H1 (cell line): Measurements from ENCODE around the gene NIT2. TPM values are rescaled to one million over a fixed set of nuclear protein-coding genes. Genes with fewer than 3 reads are reported as not detected.

ENCODE experiments used
- CTCF ChIA-PET: fragments of 300-600 bp; sonication (Branson Sonifier 250); formaldehyde crosslinking; loops from one replicate; lab custom pipeline; 2021; ENCODE audit not compliant: partially characterized antibody; lab: Charles Lee
- POLR2A ChIA-PET: fragments of 300-600 bp; sonication (Branson Sonifier 250); formaldehyde crosslinking; loops from one replicate; lab custom pipeline; 2021; ENCODE audit warnings: inconsistent platforms; ENCODE audit not compliant: partially characterized antibody; lab: Charles Lee
- DNase-seq, 2 experiments: peaks; one replicate each; pipeline versions ENCODE4 v3.0.0 to v3.0.0-alpha.2; 2010 to 2022; ENCODE audit warnings: low spot score in 2 of 2, low read depth in 1 of 2, mixed read lengths in 1 of 2
- FAIRE-seq: peaks from 2 replicates; lab custom pipeline; 2011; peaks lifted over from hg19 to GRCh38; lab: Jason Lieb, UNC
- H2AFZ ChIP-seq: 2 replicates; pipeline ENCODE4 v1.8.1; 2012; ENCODE audit warnings: low read length, inconsistent platforms
- H2AK5ac ChIP-seq: 2 replicates; pipeline ENCODE4 v1.6.1; 2013; ENCODE audit warnings: low read depth, low read length
- H2BK120ac ChIP-seq: replicated peaks from 2 replicates; pipeline ENCODE3; 2013; ENCODE audit warnings: low read depth, low read length, inconsistent platforms
- H2BK12ac ChIP-seq: 2 replicates; pipeline ENCODE4 v1.6.1; 2013; ENCODE audit warnings: low read depth, low read length
- H2BK15ac ChIP-seq: 2 replicates; pipeline ENCODE4 v1.6.1; 2013; ENCODE audit warnings: low read length
- H2BK20ac ChIP-seq: 2 replicates; pipeline ENCODE4 v1.6.1; 2013; ENCODE audit warnings: low read length
- H2BK5ac ChIP-seq: 2 replicates; pipeline ENCODE4 v1.6.1; 2013; ENCODE audit warnings: low read depth, low read length
- H3K14ac ChIP-seq: 2 replicates; pipeline ENCODE4 v1.6.1; 2013; ENCODE audit warnings: inconsistent platforms; ENCODE audit not compliant: insufficient read length
- H3K18ac ChIP-seq: 2 replicates; pipeline ENCODE4 v1.6.1; 2013; ENCODE audit warnings: low read length; ENCODE audit errors: extremely low read depth
- H3K23ac ChIP-seq: 2 replicates; pipeline ENCODE4 v1.6.1; 2013; ENCODE audit warnings: inconsistent platforms; ENCODE audit not compliant: insufficient read length
- H3K23me2 ChIP-seq: 2 replicates; pipeline ENCODE4 v1.6.1; 2013; ENCODE audit warnings: low read depth, low read length
- H3K27ac ChIP-seq: 2 replicates; pipeline ENCODE4 v1.6.1; 2011; ENCODE audit warnings: low read depth, low read length, inconsistent platforms
- H3K27me3 ChIP-seq, 4 experiments: replicated peaks in 1 of 4; 1 replicate in 1 of 4; 2 replicates in 3 of 4; pipeline versions ENCODE4 v1.6.1 to v1.8.1; 2011 to 2013; ENCODE audit warnings: low read length in 3 of 4, mild to moderate bottlenecking in 3 of 4, inconsistent platforms in 2 of 4, mixed read lengths in 2 of 4, moderate library complexity in 1 of 4; ENCODE audit not compliant: control insufficient read depth in 3 of 4, insufficient read depth in 3 of 4; ENCODE audit errors: extremely low read depth in 1 of 4
- H3K36me3 ChIP-seq, 4 experiments: 2 replicates each; pipeline versions ENCODE4 v1.6.1 to v1.8.1; 2011 to 2013; ENCODE audit warnings: mild to moderate bottlenecking in 4 of 4, low read length in 3 of 4, moderate library complexity in 2 of 4, control low read depth in 1 of 4, inconsistent platforms in 1 of 4; ENCODE audit not compliant: insufficient read depth in 4 of 4, control insufficient read depth in 2 of 4
- H3K4ac ChIP-seq: replicated peaks from 2 replicates; pipeline ENCODE3; 2013; ENCODE audit warnings: low read length, low read depth, mixed read lengths, inconsistent platforms; ENCODE audit not compliant: insufficient read length
- H3K4me1 ChIP-seq, 4 experiments: replicated peaks in 1 of 4; 1 replicate in 1 of 4; 2 replicates in 3 of 4; pipeline versions ENCODE4 v1.6.1 to v1.8.1; 2011 to 2013; ENCODE audit warnings: low read length in 3 of 4, inconsistent platforms in 2 of 4, mixed read lengths in 1 of 4; ENCODE audit not compliant: insufficient read depth in 4 of 4, control insufficient read depth in 3 of 4
- H3K4me2 ChIP-seq, 2 experiments: 2 replicates each; pipeline versions ENCODE4 v1.6.1 to v1.8.1; 2011 to 2013; ENCODE audit warnings: low read depth in 2 of 2, low read length in 2 of 2, control low read depth in 1 of 2, inconsistent platforms in 1 of 2, mild to moderate bottlenecking in 1 of 2; ENCODE audit not compliant: insufficient read depth in 1 of 2
- H3K4me3 ChIP-seq, 4 experiments: fragments of 200-600, 300-600 bp in 1 of 4; sonication (generic), shearing (Covaris generic), sonication (Bioruptor Twin) in 1 of 4; 2 replicates each; pipeline versions ENCODE4 v1.5.1 to v1.8.1; 2011 to 2016; ENCODE audit warnings: low read length in 4 of 4, low read depth in 3 of 4, control low read depth in 2 of 4, inconsistent platforms in 2 of 4, mild to moderate bottlenecking in 2 of 4, mixed read lengths in 1 of 4, moderate library complexity in 1 of 4; ENCODE audit not compliant: insufficient read depth in 2 of 4; ENCODE audit errors: extremely low read depth in 1 of 4
- H3K56ac ChIP-seq: replicated peaks from 2 replicates; pipeline ENCODE3; 2013; ENCODE audit warnings: low read depth, mild to moderate bottlenecking, mixed read lengths, low read length, inconsistent platforms; ENCODE audit not compliant: insufficient read length
- H3K79me1 ChIP-seq: 2 replicates; pipeline ENCODE4 v1.6.1; 2013; ENCODE audit warnings: low read depth, low read length, control low read depth
- H3K79me2 ChIP-seq, 2 experiments: 2 replicates each; pipeline versions ENCODE4 v1.6.1 to v1.8.1; 2012 to 2013; ENCODE audit warnings: low read length in 2 of 2, mild to moderate bottlenecking in 2 of 2, inconsistent platforms in 1 of 2; ENCODE audit not compliant: insufficient read depth in 2 of 2, control insufficient read depth in 1 of 2
- H3K9ac ChIP-seq, 4 experiments: replicated peaks in 1 of 4; 1 replicate in 1 of 4; 2 replicates in 3 of 4; pipeline versions ENCODE4 v1.6.1 to v1.8.1; 2011 to 2013; ENCODE audit warnings: low read depth in 3 of 4, low read length in 3 of 4, control low read depth in 2 of 4, mild to moderate bottlenecking in 2 of 4, moderate library complexity in 2 of 4, inconsistent platforms in 1 of 4; ENCODE audit errors: extremely low read depth in 1 of 4
- H3K9me3 ChIP-seq, 2 experiments: 2 replicates each; pipeline versions ENCODE4 v1.6.1 to v1.8.1; 2012 to 2013; ENCODE audit warnings: mild to moderate bottlenecking in 2 of 2, moderate library complexity in 2 of 2, control low read depth in 1 of 2, inconsistent platforms in 1 of 2, low read depth in 1 of 2, low read length in 1 of 2, mixed read lengths in 1 of 2; ENCODE audit not compliant: insufficient read depth in 2 of 2
- H4K20me1 ChIP-seq, 2 experiments: replicated peaks in 1 of 2; 2 replicates each; pipeline versions ENCODE3 to v1.8.1; 2011 to 2013; ENCODE audit warnings: inconsistent platforms in 2 of 2, low read length in 2 of 2, mild to moderate bottlenecking in 1 of 2; ENCODE audit not compliant: insufficient read depth in 2 of 2, control insufficient read depth in 1 of 2
- H4K5ac ChIP-seq: 2 replicates; pipeline ENCODE4 v1.6.1; 2013; ENCODE audit warnings: low read length, low read depth, mixed read lengths, inconsistent platforms; ENCODE audit not compliant: insufficient read length
- H4K8ac ChIP-seq: 2 replicates; pipeline ENCODE4 v1.8.0; 2013; ENCODE audit warnings: mild to moderate bottlenecking, moderate library complexity, low read length, inconsistent platforms; ENCODE audit not compliant: insufficient read depth; ENCODE audit errors: extremely low read depth
- H4K91ac ChIP-seq: replicated peaks from 2 replicates; pipeline ENCODE3; 2013; ENCODE audit warnings: low read length, mixed read lengths, inconsistent platforms; ENCODE audit not compliant: insufficient read length
- ATF2 ChIP-seq: IDR thresholded peaks from 2 replicates; pipeline ENCODE4 v1.6.1; 2012; ENCODE audit warnings: low read length, inconsistent platforms
- BRCA1 ChIP-seq: IDR thresholded peaks from 2 replicates; pipeline ENCODE4 v1.6.1; 2012; ENCODE audit warnings: low read depth, low read length, improper control_type of control experiment
- CBX8 ChIP-seq: fragments of 300-800, 300-1000 bp; sonication (generic); IDR thresholded peaks from 2 replicates; pipeline ENCODE4 v1.7.1; 2016; ENCODE audit warnings: low read depth, low read length, borderline replicate concordance
- HDAC6 ChIP-seq: IDR thresholded peaks from one replicate; pipeline ENCODE4 v1.7.1; 2012; ENCODE audit warnings: low read depth, mild to moderate bottlenecking, inconsistent platforms, low read length, moderate library complexity
- KDM1A ChIP-seq: fragments of 200-600, 300-600 bp; sonication (generic); IDR thresholded peaks from 2 replicates; pipeline ENCODE4 v1.7.1; 2016; ENCODE audit warnings: mild to moderate bottlenecking, low read length, borderline replicate concordance
- MAX ChIP-seq: IDR thresholded peaks from 2 replicates; pipeline ENCODE4 v1.6.1; 2012; ENCODE audit warnings: inconsistent platforms
- NRF1 ChIP-seq: IDR thresholded peaks from 2 replicates; pipeline ENCODE4 v1.6.1; 2011; ENCODE audit warnings: mild to moderate bottlenecking, low read depth, low read length, improper control_type of control experiment
- SAP30 ChIP-seq: fragments of 300-600 bp; sonication (generic); IDR thresholded peaks from 2 replicates; pipeline ENCODE4 v1.7.1; 2012; ENCODE audit warnings: low read length, moderate library complexity, mild to moderate bottlenecking, inconsistent platforms; ENCODE audit not compliant: insufficient read depth, insufficient replicate concordance
- SP2 ChIP-seq: IDR thresholded peaks from 2 replicates; pipeline ENCODE4 v1.6.1; 2012; ENCODE audit warnings: mild to moderate bottlenecking, low read length, inconsistent platforms
- SP4 ChIP-seq: IDR thresholded peaks from 2 replicates; pipeline ENCODE4 v1.6.1; 2012; ENCODE audit warnings: low read length, inconsistent platforms
- SUZ12 ChIP-seq: fragments of 200-600 bp; sonication (generic); IDR thresholded peaks from 2 replicates; pipeline ENCODE4 v1.6.1; 2012; ENCODE audit warnings: mild to moderate bottlenecking, inconsistent platforms, low read length, moderate library complexity, mixed read lengths
- YY1 ChIP-seq: IDR thresholded peaks from 2 replicates; pipeline ENCODE4 v1.6.1; 2011; ENCODE audit warnings: low read depth, mild to moderate bottlenecking, low read length
- polyA plus RNA-seq, 7 experiments: library from polyadenylated mRNA; depleted of rRNA in 3 of 7; stranded (reverse) in 5 of 7; unstranded in 2 of 7; fragments of >200 nt in 5 of 7; fragments of 200-250 nt in 2 of 7; gene quantifications; 1 replicate in 5 of 7; 2 replicates in 1 of 7; 4 replicates in 1 of 7; pipeline versions ENCODE4 v1.2.1 to v1.2.3, GENCODE V29; 2011 to 2013; ENCODE audit warnings: missing spikeins in 2 of 7, mixed read lengths in 2 of 7
- total RNA-seq: library from RNA; stranded (reverse); fragmentation: NEBNext Ultra II Directional; extraction: Animal tissue kit (Norgen Biotek cat#: 25700); gene quantifications from 2 replicates; pipeline ENCODE4 v1.2.1, GENCODE V29; 2021

Gene NIT2
- total and polyA plus RNA-seq, 2 of the 8 experiments (the other 6 are each of a cell fraction or from before 2014, with no cell fraction given): 15.2 to 25.3 TPM

GRCh38 chr3:100386437-100387074 is 52.0 kb downstream of the NIT2 start:
- Histone ChIP-seq H3K4me2 (no peak overlapping the region), H2AK5ac (no peak overlapping the region), H4K91ac (no peak overlapping the region), H3K4ac (no peak overlapping the region), H4K5ac (no peak overlapping the region), H3K9ac (no peak overlapping the region), H3K79me2 (peaks cover 3 to 42% of the 10 kb centered on the region in 2 experiments; a peak in 3 of 4 replicates), H3K14ac (no peak overlapping the region), H3K56ac (no peak overlapping the region), H2BK20ac (no peak overlapping the region), H3K36me3 (peaks cover 0 to 50% (median 18%) of the 10 kb centered on the region in 4 experiments; a peak in 7 of 8 replicates), H3K23ac (no peak overlapping the region), H3K79me1 (no peaks in the 10 kb centered on the region; the same call in 1 of the 2 replicates), H3K18ac (no peak overlapping the region), H2BK12ac (no peak overlapping the region), H4K8ac (no peak overlapping the region), H3K27me3 (no peaks in the 10 kb centered on the region), H3K23me2 (no peaks in the 10 kb centered on the region), H2AFZ (no peak overlapping the region), H3K4me3 (no peak overlapping the region), H3K4me1 (no peaks in the 10 kb centered on the region), H2BK15ac (no peak overlapping the region), H3K9me3 (no peaks in the 10 kb centered on the region), H2BK120ac (no peak overlapping the region), H2BK5ac (no peak overlapping the region), H3K27ac (no peak overlapping the region), H4K20me1 (peaks cover 2% of the 10 kb centered on the region in 2 experiments)
- FAIRE-seq (no peak), DNase-seq (no peak)
- ChIA-PET CTCF (interaction anchor here (1.2 to 1.9 kb wide), 4 partner anchors 15 to 248 kb away, joined by 3 to 6 read pairs (median 4); no protein-coding TSS in a partner anchor), POLR2A (interaction anchor here (3.6 kb wide), 1 partner anchor 14 kb away, joined by 21 read pairs; the partner anchor contains the start of genes LNP1 and TOMM70)
- TF ChIP-seq NRF1: no peak
- TF ChIP-seq SP4: no peak
- TF ChIP-seq ATF2: no peak
- no peak for TF ChIP-seq SUZ12
- no peak for TF ChIP-seq SAP30
- no peak for TF ChIP-seq BRCA1
- TF ChIP-seq CBX8: no peak
- no peak for TF ChIP-seq MAX
- TF ChIP-seq KDM1A: no peak
- no peak for TF ChIP-seq YY1
- TF ChIP-seq HDAC6: no peak
- no peak for TF ChIP-seq SP2
